Right ventricle myocardium inferior (tissue), 1 donor: Measurements from ENCODE around the gene RHO. TPM values are rescaled to one million over a fixed set of nuclear protein-coding genes. Genes with fewer than 3 reads are reported as not detected.

Experiments used
- ATAC-seq: fragments of 200-7000 bp; cut with Tn5 transposase; one replicate; pipeline ENCODE4 v1.9.1; 2020; ENCODE audit warnings: mild to moderate bottlenecking, moderate library complexity
- DNase-seq: peaks from one replicate; pipeline ENCODE4 v3.0.0; 2021; ENCODE audit errors: missing footprints
- intact Hi-C: fragments of 100-400 bp; cut with DNase I; formaldehyde crosslinking; loops from one replicate; pipeline ENCODE4 v1.11.0; 2022
- total RNA-seq: library from RNA; stranded (reverse); fragmentation: NEBNext Ultra II Directional; extraction: Animal tissue kit (Norgen Biotek cat#: 25700); gene quantifications from one replicate; pipeline ENCODE4 v1.2.1, GENCODE V29; 2021
- donor health status: DM: no; HTN: yes; CAD: no; lungs with severe emphysema.

Gene RHO
- total RNA-seq, 1 donor from 2014 or later = not detected

DNA sequence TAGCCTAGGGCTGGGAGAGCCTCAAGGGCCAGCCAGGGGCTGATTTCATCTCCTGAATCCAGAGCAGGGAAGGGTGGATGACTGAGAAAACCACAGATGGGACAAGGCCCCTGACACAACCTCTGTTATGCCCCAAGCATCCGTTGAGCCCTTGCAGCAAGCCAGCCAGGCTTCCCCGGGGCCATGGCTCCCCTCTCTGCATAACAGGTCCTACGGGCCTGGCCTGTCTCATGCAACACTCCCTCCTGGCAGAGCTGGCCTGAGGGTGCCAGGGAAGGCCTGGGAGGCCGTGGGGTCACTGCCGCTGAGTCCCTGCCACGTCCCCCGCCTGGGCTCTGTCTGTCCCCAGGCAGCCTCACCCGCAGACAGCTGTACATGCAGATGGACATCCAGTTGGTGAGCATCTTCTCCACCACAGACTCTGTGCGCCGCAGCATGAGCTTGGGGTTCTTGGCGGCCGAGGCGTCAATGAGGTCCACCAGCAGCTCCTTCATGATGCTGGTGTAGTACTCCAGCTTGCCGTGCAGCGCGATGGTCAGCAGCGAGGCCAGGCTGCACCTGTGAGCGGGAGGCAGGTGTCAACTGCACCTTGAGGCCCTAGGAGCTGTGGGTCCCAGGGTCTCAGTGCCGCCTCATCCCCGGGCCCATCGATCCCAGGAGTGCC, 36.7 kb downstream of the RHO start:
- DNase-seq = no peak

DNA sequence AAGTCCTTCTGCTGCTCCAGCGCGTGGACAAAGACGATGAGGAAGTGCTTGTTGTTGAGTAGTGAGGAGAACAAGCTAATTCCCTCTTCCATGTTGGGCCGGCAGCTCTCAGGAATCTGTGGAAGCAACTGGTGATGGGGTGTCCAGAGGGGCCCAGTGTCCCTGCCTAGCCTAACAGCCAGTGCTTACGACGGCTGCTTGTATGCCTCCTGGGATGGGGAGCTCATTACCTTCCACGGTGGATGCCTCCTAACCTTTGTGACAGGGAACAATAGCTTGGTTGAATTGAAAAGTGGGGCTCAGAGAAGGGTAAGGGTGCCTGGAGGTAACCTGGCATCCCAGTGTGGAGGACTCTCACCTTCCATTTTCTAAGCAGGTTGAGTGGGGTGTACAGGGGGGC, 37.5 kb downstream of the RHO start:
- intact Hi-C loops = no loop called here
- no peak for ATAC-seq
- no peak for DNase-seq

More for the DNA sequence above, 36.7 kb downstream of the RHO start:
- no peak for ATAC-seq
- intact Hi-C loops = no loop called here

GRCh38 chr3:129567176-129567705, 38.8 kb downstream of the RHO start:
- ATAC-seq = peak; percentile 50
- no peak for DNase-seq
- intact Hi-C loops = no loop called here

DNA sequence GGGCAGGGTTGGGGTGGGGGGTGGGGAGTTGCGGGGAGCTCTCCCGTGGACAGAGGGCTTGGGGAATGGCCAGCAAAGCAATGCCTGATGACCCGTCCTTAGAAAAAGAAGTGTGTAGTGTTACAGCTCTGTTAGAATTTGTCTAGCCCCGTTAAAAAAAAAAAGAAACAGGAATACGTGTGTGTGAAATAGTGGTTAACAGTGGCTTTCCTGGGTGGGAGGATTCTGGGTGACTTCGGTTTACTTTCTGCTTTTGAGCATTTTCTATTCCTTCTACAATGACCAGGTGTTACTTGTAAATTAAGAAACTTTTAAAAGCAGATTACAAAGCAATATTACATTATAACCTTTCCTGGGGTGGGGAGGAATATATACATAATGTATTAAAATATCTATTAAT, 39.5 kb downstream of the RHO start:
- ATAC-seq (no peak), DNase-seq (no peak)
- intact Hi-C loops = no loop called here

GRCh38 chr3:129569856-129570255, 41.4 kb downstream of the RHO start:
- DNase-seq = no peak
- ATAC-seq = no peak
- intact Hi-C loops = no loop called here

DNA sequence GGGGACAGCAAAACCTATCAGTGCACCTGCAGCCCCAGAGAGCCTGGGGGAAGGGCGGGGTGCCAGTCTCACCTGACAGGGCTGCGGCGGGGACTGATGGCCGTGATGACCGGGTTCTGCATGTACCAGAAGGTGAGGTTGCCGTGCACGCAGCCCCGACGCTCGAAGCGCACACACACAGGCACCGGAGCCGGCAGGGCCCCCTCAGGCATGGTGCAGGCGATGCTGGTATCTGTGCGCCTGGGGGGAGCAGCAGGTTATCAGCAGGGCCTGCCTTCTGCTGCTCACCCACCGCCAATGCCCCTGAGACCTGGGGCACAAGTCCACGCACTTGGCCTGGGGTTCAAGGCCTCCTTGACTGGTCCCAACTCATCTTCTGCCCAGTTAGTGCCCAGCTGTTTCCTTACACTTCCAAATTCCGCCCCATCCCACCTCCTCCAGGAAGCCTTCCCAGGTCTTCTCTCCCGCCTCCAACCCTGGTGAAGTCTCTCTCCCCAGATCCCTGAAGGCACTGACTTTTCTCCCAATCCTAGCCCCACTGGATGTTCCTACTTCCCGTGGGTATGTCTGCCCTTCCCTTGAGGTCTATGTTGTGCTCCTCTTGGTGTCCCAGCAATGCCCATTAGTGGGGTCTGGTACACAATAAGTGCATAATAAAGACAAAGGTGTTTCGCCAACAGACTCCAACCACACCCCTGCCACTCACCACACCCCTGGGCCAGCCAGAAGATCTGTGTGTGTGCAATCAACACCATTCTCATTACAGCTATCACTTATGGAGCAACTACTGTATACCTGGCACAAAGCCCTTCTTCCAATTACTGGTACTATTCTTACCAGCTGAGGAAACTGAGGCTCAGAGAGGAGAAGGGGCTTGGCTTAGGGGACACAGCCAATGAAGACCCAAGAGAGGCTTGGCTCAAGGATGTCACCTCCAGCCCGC, 43.4 kb downstream of the RHO start:
- intact Hi-C loops = no loop called here
- DNase-seq (no peak), ATAC-seq (no peak)

DNA sequence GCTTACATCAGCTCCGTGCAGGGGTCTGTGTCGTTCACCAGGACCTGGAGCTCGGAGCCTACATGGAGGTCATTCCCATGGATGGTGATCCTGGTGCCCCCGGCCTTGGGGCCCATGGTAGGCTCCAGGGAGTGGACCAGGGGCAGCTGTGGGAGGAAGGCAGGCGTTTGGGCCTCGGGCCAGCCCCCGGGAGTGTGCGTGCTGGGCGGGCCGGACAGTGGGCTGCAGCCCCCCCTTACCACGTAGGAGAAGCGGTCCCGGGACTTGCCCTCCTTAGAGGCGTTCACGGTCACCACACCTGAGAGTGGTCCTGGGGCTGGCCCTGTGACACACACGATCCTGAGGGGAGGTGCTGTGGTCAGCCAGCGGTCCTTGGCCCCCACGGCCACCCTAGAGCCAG, 44.2 kb downstream of the RHO start:
- DNase-seq (no peak), ATAC-seq (no peak)
- intact Hi-C loops = no loop called here

GRCh38 chr3:129573493-129573892, 45.1 kb downstream of the RHO start:
- ATAC-seq (no peak), DNase-seq (no peak)
- intact Hi-C loops = no loop called here

DNA sequence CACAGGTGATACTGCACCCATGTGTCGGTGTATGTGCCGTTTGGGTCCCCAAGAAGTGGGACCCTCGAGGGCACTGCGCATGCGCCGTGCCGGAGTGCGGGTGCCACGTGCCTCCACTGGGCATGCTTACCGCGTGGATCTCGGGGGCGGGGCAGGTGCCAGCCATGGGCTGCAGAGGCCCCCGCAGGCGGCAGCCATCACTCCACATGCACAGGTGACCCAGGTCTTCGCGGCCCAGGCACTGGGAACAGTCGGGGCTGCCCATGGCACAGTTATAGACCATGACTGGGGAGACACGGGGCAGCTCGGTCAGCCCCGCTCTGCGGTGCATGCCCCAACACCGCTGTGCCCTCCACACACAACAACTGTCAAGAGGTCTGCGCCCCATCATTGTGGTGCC, 45.8 kb downstream of the RHO start:
- intact Hi-C loops = no loop called here
- no peak for ATAC-seq
- no peak for DNase-seq

GRCh38 chr3:129575233-129575996, 47.0 kb downstream of the RHO start:
- ATAC-seq = no peak
- no peak for DNase-seq
- intact Hi-C loops = no loop called here

DNA sequence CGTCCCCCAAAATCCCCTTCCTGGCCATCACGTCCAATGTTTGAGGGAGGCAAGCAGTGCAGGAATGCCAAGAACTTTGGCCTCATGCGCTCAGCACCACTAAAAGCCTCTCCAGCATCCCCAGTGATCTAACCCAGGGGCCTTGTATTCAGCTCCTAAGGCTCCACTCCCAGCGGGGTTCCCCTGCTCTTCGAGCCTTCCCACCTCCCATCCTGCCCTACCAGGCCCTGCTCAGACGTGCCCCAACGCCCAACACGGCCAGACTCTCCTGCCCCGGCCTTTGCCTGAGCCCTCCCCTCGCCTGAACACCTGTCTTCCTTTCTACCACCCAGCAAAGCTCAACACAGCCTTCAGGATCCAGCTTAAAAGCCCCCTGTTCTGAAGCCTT, 47.6 kb downstream of the RHO start:
- DNase-seq = no peak
- intact Hi-C loops = no loop called here
- ATAC-seq = no peak

GRCh38 chr3:129576514-129577352, 48.3 kb downstream of the RHO start:
- peak; percentile 53 for ATAC-seq
- intact Hi-C loops = no loop called here
- peak; percentile 84 for DNase-seq

DNA sequence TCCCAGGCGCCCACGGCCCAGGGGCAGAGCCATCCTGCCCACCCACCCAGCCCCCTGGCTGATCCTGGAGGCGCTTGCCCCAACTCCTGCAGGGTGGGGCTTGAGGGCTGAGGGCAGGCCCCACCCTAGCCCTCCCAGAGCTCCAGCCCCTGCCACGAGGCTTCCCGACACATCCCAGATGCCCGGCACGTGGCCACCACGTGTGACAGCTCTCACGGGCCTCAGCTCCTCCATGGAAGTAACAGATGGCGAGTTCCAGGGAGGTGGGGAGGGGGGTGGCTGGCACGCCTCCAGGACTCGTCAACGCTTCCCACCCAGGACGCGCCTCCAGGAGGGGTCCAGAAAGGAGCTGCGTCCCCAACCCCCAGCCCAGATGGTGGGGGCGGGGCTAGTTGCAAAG, 48.9 kb downstream of the RHO start:
- DNase-seq (peak; percentile 91), ATAC-seq (peak; percentile 65)
- intact Hi-C loops = no loop called here

GRCh38 chr3:129577925-129578786, 49.7 kb downstream of the RHO start:
- DNase-seq = peak; percentile 80
- ATAC-seq = peak; percentile 43
- intact Hi-C loops = no loop called here

- ATAC-seq = no peak
- intact Hi-C loops = no loop called here
- DNase-seq = no peak
These were observed 51.6 kb downstream of the RHO start for GRCh38 chr3:129579991-129580390.

- no peak for DNase-seq
- no peak for ATAC-seq
- intact Hi-C loops = no loop called here
These were observed 53.2 kb downstream of the RHO start for GRCh38 chr3:129581623-129582022.

- intact Hi-C loops = no loop called here
- DNase-seq (no peak), ATAC-seq (no peak)
These were observed 54.4 kb downstream of the RHO start for GRCh38 chr3:129582799-129583198.

DNA sequence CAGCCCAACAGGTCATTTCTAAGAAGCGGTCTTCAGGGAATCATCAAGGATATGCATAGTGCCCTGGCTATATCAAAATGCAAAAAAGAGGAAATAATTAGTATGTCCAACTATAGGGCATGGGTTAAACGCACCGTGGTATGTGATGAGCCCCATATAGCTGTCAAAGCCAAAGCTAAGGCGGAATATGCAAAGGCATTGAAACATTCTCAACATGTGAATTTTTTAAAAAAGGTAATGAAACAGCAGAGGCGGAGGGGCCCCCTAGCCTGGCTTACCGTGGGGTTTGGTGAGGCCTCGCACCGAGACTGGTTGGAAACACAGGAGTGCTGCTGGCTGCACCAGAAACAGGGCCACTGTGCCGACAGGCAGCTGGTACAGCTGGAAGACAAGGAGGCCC, 54.9 kb downstream of the RHO start:
- intact Hi-C loops = no loop called here
- ATAC-seq = no peak
- no peak for DNase-seq
